ENCODE results near the gene PLXNA4. TPM values are rescaled to one million over a fixed set of nuclear protein-coding genes. Genes with fewer than 3 reads are reported as not detected.

PLXNA4 gene, protein sequence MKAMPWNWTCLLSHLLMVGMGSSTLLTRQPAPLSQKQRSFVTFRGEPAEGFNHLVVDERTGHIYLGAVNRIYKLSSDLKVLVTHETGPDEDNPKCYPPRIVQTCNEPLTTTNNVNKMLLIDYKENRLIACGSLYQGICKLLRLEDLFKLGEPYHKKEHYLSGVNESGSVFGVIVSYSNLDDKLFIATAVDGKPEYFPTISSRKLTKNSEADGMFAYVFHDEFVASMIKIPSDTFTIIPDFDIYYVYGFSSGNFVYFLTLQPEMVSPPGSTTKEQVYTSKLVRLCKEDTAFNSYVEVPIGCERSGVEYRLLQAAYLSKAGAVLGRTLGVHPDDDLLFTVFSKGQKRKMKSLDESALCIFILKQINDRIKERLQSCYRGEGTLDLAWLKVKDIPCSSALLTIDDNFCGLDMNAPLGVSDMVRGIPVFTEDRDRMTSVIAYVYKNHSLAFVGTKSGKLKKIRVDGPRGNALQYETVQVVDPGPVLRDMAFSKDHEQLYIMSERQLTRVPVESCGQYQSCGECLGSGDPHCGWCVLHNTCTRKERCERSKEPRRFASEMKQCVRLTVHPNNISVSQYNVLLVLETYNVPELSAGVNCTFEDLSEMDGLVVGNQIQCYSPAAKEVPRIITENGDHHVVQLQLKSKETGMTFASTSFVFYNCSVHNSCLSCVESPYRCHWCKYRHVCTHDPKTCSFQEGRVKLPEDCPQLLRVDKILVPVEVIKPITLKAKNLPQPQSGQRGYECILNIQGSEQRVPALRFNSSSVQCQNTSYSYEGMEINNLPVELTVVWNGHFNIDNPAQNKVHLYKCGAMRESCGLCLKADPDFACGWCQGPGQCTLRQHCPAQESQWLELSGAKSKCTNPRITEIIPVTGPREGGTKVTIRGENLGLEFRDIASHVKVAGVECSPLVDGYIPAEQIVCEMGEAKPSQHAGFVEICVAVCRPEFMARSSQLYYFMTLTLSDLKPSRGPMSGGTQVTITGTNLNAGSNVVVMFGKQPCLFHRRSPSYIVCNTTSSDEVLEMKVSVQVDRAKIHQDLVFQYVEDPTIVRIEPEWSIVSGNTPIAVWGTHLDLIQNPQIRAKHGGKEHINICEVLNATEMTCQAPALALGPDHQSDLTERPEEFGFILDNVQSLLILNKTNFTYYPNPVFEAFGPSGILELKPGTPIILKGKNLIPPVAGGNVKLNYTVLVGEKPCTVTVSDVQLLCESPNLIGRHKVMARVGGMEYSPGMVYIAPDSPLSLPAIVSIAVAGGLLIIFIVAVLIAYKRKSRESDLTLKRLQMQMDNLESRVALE (N-terminal part only)
- total RNA-seq: 10 to 100 TPM; 24.0 to 42.7 TPM
- polyA plus RNA-seq (2013, experiment 1 of 2): 2.4 TPM
- polyA plus RNA-seq (2013, experiment 2 of 2): 2.2 TPM
- long read RNA-seq, experiment 1, full-length matches to known transcripts: 1 of 6 reads
- long read RNA-seq, experiment 1, partial matches to known transcripts: 2 of 6 reads
- long read RNA-seq, experiment 1, other reads (novel, unspliced or antisense): 3 of 6 reads
- long read RNA-seq, experiment 2, full-length matches to known transcripts: 10 of 63 reads
- long read RNA-seq, experiment 2, partial matches to known transcripts: 30 of 63 reads
- long read RNA-seq, experiment 2, other reads (novel, unspliced or antisense): 23 of 63 reads
- long read RNA-seq, experiment 3, partial matches to known transcripts: 25 of 34 reads
- long read RNA-seq, experiment 3, other reads (novel, unspliced or antisense): 8 of 34 reads
- long read RNA-seq, experiment 4: 0 reads

GRCh38 chr7:132575982-132576720 lies at the start of gene PLXNA4:
Gene PLXNA4, minus strand, starts transcription at chr7:132576470. Its CDS starts 67,777 bp downstream, at chr7:132508693.
- Histone ChIP-seq H3K4me1 (ENCODE audit: control insufficient read depth, insufficient read depth, low read length) (peaks cover 4% of the 10 kb centered on the region), H3K4me3 (ENCODE audit: low read length) (peak within 1 kb of the TSS; percentile 88), H3K36me3 (ENCODE audit: control insufficient read depth, insufficient read depth, low read length) (no peaks in the 10 kb centered on the region), H3K27ac (ENCODE audit: low read depth, low read length) (no peak within 1 kb of the TSS), H3K9ac (ENCODE audit: extremely low read depth, low read length, poor library complexity, severe bottlenecking) (no peak within 1 kb of the TSS), H3K27me3 (ENCODE audit: control insufficient read depth, insufficient read depth, low read length, poor library complexity, severe bottlenecking) (peaks cover 53% of the 10 kb centered on the region), H3K9me3 (ENCODE audit: control insufficient read depth, low read length) (no peaks in the 10 kb centered on the region)
- peaks cover 73% of the 10 kb centered on the region for H3K27me3 Mint-ChIP-seq (ENCODE audit: insufficient read depth)
- peaks cover 43% of the 10 kb centered on the region for H3K4me1 Mint-ChIP-seq
- peak within 1 kb of the TSS; percentile 73 for H3K4me3 Mint-ChIP-seq
- no peak within 1 kb of the TSS for H3K27ac Mint-ChIP-seq
- H3K9me3 Mint-ChIP-seq: no peaks in the 10 kb centered on the region
- TF ChIP-seq, protein P1, sequence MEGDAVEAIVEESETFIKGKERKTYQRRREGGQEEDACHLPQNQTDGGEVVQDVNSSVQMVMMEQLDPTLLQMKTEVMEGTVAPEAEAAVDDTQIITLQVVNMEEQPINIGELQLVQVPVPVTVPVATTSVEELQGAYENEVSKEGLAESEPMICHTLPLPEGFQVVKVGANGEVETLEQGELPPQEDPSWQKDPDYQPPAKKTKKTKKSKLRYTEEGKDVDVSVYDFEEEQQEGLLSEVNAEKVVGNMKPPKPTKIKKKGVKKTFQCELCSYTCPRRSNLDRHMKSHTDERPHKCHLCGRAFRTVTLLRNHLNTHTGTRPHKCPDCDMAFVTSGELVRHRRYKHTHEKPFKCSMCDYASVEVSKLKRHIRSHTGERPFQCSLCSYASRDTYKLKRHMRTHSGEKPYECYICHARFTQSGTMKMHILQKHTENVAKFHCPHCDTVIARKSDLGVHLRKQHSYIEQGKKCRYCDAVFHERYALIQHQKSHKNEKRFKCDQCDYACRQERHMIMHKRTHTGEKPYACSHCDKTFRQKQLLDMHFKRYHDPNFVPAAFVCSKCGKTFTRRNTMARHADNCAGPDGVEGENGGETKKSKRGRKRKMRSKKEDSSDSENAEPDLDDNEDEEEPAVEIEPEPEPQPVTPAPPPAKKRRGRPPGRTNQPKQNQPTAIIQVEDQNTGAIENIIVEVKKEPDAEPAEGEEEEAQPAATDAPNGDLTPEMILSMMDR (conservative IDR thresholded peaks at IDR 0.05): no peak
- WGBS, 2 experiments (ENCODE audit: insufficient coverage in 1 of 2, insufficient read length in 1 of 2): 0 to 1% methylated on average over 23 to 67 of the region's 67 CpGs
- H3K36me3 Mint-ChIP-seq (ENCODE audit: low read depth): peaks cover 5% of the 10 kb centered on the region
- peak; percentile 78 for DNase-seq

DNA sequence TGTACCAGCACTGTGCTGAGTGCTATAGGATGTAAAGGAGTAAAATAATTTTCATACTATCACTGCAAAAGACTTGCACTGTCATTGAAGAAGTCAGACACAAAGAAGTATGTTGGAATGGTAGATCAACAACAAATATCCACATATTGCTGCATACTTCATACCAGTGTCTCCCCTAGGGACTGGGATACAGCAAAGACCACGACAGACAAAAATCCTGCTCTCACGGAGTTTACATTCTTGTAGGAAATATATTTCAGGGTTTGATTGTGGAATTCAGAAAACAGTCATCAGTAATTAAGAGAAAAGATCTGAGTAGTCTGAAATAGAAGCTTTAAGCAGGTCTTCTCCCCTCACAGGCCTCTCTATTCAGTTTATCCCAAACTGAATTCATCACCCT lies 49.4 kb upstream of the PLXNA4 start:
- Histone ChIP-seq H3K9me3 (ENCODE audit: control insufficient read depth, low read length) (no peaks in the 10 kb centered on the region), H3K4me1 (ENCODE audit: control insufficient read depth, insufficient read depth, low read length) (no peaks in the 10 kb centered on the region), H3K9ac (ENCODE audit: extremely low read depth, low read length, poor library complexity, severe bottlenecking) (no peak overlapping the region), H3K36me3 (ENCODE audit: control insufficient read depth, insufficient read depth, low read length) (no peaks in the 10 kb centered on the region), H3K4me3 (ENCODE audit: low read length) (no peak overlapping the region), H3K27me3 (ENCODE audit: control insufficient read depth, insufficient read depth, low read length, poor library complexity, severe bottlenecking) (peaks cover 8% of the 10 kb centered on the region), H3K27ac (ENCODE audit: low read depth, low read length) (no peak overlapping the region)
- Mint-ChIP-seq H3K27me3 (ENCODE audit: insufficient read depth) (peaks cover 18% of the 10 kb centered on the region), H3K27ac (no peak overlapping the region), H3K4me1 (no peaks in the 10 kb centered on the region), H3K4me3 (no peak overlapping the region), H3K36me3 (ENCODE audit: low read depth) (no peaks in the 10 kb centered on the region), H3K9me3 (no peaks in the 10 kb centered on the region)
- 97 to 100% methylated on average over 1 to 2 of the region's 2 CpGs for WGBS, 2 experiments (ENCODE audit: insufficient coverage in 1 of 2, insufficient read length in 1 of 2)
- TF ChIP-seq, protein P1 (conservative IDR thresholded peaks at IDR 0.05): no peak
- no peak for DNase-seq

All from endodermal cell (in vitro differentiated cells).